Measurements from ENCODE around the gene ARHGAP24. TPM values are rescaled to one million over a fixed set of nuclear protein-coding genes. Genes with fewer than 3 reads are reported as not detected.

Gene ARHGAP24
- total and polyA plus RNA-seq, 8 donors, result 10.5 to 34.7 (median 17.1) TPM

DNA sequence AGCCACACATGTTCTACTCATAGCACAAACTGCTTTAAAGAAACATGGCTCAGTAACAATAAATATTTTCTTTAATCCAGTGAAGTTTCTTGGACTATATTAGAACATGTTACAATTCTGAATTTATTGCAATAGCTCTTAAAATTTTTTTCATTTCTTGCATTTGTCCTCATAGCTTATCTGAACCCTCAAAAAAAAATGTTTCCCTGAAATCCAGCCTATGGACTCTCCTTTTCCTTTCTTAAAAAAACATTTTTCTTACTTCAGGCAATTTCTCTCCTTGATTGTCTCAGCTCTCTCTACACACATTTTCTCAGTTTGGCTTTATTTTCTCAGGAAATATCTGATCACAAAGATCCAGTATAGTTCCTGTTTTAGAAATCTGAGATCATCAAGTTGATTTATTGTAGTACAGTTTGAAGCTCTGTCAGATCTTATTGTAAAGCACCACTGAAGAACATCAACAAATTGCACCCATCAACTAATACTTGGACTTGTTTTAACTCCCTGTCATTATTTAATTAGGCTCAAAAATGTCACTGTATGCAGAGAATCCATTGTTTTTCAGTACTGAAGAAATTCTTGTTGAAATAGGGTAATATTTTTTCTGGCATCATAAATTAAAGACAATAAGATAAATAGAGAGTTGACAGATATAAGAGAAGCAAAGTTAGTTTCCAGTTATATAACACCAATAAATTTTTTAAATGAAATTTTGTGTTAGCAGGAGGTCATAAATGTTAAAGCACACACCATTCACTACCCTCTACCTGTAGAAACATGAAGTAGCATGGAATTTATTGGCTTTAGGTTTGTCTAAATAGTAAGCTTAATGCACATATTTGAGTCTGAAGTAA lies 317.7 kb downstream of the ARHGAP24 start:
- no peaks in the 10 kb centered on the region for H3K36me3 ChIP-seq
- no peaks in the 10 kb centered on the region for H3K9me3 ChIP-seq
- TF ChIP-seq, protein P1, sequence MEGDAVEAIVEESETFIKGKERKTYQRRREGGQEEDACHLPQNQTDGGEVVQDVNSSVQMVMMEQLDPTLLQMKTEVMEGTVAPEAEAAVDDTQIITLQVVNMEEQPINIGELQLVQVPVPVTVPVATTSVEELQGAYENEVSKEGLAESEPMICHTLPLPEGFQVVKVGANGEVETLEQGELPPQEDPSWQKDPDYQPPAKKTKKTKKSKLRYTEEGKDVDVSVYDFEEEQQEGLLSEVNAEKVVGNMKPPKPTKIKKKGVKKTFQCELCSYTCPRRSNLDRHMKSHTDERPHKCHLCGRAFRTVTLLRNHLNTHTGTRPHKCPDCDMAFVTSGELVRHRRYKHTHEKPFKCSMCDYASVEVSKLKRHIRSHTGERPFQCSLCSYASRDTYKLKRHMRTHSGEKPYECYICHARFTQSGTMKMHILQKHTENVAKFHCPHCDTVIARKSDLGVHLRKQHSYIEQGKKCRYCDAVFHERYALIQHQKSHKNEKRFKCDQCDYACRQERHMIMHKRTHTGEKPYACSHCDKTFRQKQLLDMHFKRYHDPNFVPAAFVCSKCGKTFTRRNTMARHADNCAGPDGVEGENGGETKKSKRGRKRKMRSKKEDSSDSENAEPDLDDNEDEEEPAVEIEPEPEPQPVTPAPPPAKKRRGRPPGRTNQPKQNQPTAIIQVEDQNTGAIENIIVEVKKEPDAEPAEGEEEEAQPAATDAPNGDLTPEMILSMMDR (IDR thresholded peaks at IDR 0.05), result no peak
- DNase-seq, result no peak
- ATAC-seq, result no peak
- FAIRE-seq, result no peak
- intact Hi-C loops (cut with DNase I), result no loop called here
- no peak overlapping the region for H3K27ac ChIP-seq
- peaks cover 0 to 5% (median 3%) of the 10 kb centered on the region in 3 donors for H3K4me1 ChIP-seq
- H3K27me3 ChIP-seq, result no peaks in the 10 kb centered on the region
- H3K4me3 ChIP-seq, result no peak overlapping the region

DNA sequence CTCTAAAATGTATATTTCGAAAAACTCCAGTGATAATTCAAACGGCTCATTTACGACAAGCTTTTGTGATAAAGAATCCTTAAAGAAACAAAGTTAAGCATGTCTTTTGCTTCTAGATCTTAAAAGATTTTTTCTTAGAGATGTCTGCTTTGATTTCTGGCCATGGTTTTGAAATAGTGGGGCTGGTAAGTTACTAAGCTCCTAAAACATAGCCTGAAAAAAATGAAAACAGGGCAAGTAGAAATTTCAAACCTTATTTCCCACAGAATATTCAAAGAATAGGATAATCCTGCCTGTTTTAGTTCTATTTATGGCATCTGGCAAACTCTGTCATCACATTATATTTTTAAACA lies 318.3 kb downstream of the ARHGAP24 start:
- ATAC-seq (no peak), DNase-seq (no peak), FAIRE-seq (no peak)
- peaks cover 0 to 4% (median 3%) of the 10 kb centered on the region in 3 donors for H3K4me1 ChIP-seq
- no peak overlapping the region for H3K4me3 ChIP-seq
- no peaks in the 10 kb centered on the region for H3K36me3 ChIP-seq
- no peaks in the 10 kb centered on the region for H3K9me3 ChIP-seq
- TF ChIP-seq, protein P1 (IDR thresholded peaks at IDR 0.05), result no peak
- WGBS, 2 donors, result 77 to 79% methylated on average over 3 of the region's 3 CpGs
- H3K27me3 ChIP-seq, result no peaks in the 10 kb centered on the region
- no peak overlapping the region for H3K27ac ChIP-seq
- intact Hi-C loops (cut with DNase I), result no loop called here

DNA sequence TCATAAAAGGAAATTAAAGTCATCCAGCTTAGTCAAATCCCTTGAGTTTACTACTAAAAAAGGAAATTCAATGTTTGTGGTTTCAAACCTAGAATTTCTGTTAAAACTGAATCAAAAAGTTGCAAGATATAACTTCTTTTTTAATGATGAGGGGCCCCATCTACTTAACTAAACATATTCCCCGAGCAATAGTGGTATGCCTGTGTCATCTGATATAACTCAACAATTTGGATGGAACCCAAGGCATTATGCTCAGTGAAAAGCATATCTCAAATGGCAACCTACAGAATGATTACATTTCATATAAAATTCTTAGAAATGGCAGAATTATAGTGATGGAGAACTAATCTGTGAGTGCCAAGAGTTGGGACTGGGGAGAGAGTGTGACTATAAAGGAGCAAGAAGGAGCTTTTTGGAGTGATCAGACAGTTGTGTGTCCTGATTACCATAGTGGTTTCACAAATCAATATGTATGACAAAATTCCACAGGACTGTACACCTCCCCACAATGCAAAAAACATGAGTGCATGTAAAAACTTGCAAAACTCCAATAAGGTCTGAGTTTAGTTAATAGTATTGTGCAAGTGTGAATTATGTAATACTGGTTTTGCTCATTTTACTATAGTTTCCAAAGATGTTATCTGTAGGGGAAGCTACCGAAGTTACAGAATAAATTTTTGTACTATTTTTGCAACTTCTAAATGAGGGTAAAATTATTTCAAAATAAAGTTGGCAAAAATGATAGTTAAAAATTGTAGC lies 323.2 kb downstream of the ARHGAP24 start:
- 91 to 97% methylated on average over 2 of the region's 2 CpGs for WGBS, 2 donors
- TF ChIP-seq, protein P1 (IDR thresholded peaks at IDR 0.05), result no peak
- H3K9me3 ChIP-seq, result no peaks in the 10 kb centered on the region
- H3K27me3 ChIP-seq, result no peaks in the 10 kb centered on the region
- FAIRE-seq (no peak), ATAC-seq (no peak), DNase-seq (no peak)
- no peak overlapping the region for H3K4me3 ChIP-seq
- no peaks in the 10 kb centered on the region for H3K36me3 ChIP-seq
- H3K4me1 ChIP-seq, result no peaks in the 10 kb centered on the region
- intact Hi-C loops (cut with DNase I), result no loop called here
- no peak overlapping the region for H3K27ac ChIP-seq

DNA sequence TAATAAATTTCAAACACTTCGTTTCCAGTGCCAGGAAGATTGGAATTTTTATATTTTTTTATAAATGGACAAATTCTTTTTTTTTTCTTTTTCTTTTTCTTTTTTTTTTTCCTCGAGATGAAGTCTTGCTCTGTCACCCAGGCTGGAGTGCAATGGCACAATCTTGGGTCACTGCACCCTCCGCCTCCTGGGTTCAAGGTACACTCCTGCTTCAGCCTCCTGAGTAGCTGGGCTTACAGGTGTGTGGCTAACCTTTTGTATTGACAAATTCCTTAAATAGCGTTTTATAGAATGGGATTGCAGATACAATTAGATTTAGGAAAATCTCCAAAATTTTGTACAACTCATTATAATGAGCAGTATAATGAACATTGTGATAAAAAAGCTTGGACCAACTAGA lies 328.9 kb downstream of the ARHGAP24 start:
- WGBS, 2 donors, result 53 to 57% methylated on average over 4 of the region's 4 CpGs
- no peaks in the 10 kb centered on the region for H3K9me3 ChIP-seq
- DNase-seq (no peak), FAIRE-seq (no peak), ATAC-seq (no peak)
- H3K4me1 ChIP-seq, result peaks cover 0 to 7% (median 0%) of the 10 kb centered on the region in 3 donors
- H3K27me3 ChIP-seq, result no peaks in the 10 kb centered on the region
- no peaks in the 10 kb centered on the region for H3K36me3 ChIP-seq
- no peak overlapping the region for H3K4me3 ChIP-seq
- intact Hi-C loops (cut with DNase I), result no loop called here
- no peak overlapping the region for H3K27ac ChIP-seq
- TF ChIP-seq, protein P1 (IDR thresholded peaks at IDR 0.05), result no peak

DNA sequence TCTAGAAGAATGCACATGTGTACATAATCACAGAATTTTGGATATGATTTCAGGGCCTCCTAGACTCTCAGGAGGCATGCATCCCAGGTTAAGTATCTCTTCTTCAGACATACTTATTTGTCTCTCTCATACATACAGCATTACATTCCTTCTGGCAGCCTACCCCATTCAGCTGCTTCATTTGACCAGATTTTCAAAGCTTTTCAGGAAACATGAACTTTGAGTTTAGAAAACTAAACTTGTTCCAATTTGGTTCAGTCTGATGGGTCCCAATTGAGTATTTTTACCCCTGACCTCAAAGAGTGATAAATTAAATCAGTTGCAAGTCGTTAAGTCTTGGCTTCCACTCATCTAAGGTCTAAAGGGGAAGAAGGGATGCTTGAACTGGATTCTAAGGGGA lies 330.9 kb downstream of the ARHGAP24 start:
- no peak for DNase-seq

More for the DNA sequence above, 330.9 kb downstream of the ARHGAP24 start:
- ATAC-seq, result no peak
- FAIRE-seq, result no peak
- whole genome bisulfite sequencing, 2 donors, result 80 to 90% methylated on average over 1 of the region's 1 CpG
- H3K27ac ChIP-seq, result no peak overlapping the region
- intact Hi-C loops (cut with DNase I), result no loop called here
- no peak overlapping the region for H3K4me3 ChIP-seq
- H3K9me3 ChIP-seq, result no peaks in the 10 kb centered on the region
- H3K27me3 ChIP-seq, result no peaks in the 10 kb centered on the region
- TF ChIP-seq, protein P1 (IDR thresholded peaks at IDR 0.05), result no peak
- peaks cover 0 to 9% (median 0%) of the 10 kb centered on the region in 3 donors for H3K4me1 ChIP-seq
- H3K36me3 ChIP-seq, result no peaks in the 10 kb centered on the region
